NCI-H524 treated with DMSO at 0.1 percent for 48 hours (cell line): ENCODE data around the gene IFT43.

ENCODE experiments used
- DNase-seq: peaks from one replicate; lab custom pipeline; 2025; lab: John Stamatoyannopoulos, UW

The IFT43 gene

DNA sequence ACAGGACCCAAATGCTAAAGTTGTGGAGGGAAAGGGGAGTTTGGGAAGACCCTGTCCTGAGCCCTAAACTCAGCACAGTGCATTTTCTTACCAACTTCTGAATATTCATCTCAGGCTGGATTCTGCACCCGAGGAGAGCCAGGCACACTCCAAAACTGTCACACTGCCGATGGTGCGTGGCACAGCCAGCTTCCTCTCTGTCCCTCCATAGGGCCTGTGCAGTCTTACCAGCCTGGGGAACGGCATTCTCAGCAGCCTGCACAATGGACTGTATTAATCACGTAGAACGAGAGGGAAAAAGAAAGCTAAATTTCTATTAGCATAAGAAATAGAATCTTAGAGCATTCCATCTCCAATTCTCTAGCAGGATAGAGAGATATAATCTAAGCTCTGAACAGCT lies 94.9 kb downstream of the IFT43 start:
- DNase-seq, result no peak

DNA sequence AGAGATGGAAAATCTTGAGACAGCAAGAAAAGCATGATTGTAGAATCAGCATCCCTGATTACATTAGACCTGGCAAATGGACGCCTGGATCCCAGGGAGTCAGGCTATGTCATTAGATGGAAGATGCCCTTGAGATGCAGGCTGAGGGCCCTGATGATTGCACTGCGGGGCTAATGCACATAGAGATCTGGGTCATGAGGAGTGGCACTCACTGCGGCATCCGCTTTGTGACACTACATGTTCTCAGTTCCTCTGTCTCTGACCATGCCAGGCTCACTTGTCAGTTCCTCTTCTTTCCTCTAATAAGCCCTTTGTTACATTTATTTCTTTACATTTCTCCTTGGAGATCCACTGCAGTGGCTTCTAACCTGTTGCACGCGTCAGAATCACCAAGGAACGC lies 96.1 kb downstream of the IFT43 start:
- DNase-seq, result no peak

DNA sequence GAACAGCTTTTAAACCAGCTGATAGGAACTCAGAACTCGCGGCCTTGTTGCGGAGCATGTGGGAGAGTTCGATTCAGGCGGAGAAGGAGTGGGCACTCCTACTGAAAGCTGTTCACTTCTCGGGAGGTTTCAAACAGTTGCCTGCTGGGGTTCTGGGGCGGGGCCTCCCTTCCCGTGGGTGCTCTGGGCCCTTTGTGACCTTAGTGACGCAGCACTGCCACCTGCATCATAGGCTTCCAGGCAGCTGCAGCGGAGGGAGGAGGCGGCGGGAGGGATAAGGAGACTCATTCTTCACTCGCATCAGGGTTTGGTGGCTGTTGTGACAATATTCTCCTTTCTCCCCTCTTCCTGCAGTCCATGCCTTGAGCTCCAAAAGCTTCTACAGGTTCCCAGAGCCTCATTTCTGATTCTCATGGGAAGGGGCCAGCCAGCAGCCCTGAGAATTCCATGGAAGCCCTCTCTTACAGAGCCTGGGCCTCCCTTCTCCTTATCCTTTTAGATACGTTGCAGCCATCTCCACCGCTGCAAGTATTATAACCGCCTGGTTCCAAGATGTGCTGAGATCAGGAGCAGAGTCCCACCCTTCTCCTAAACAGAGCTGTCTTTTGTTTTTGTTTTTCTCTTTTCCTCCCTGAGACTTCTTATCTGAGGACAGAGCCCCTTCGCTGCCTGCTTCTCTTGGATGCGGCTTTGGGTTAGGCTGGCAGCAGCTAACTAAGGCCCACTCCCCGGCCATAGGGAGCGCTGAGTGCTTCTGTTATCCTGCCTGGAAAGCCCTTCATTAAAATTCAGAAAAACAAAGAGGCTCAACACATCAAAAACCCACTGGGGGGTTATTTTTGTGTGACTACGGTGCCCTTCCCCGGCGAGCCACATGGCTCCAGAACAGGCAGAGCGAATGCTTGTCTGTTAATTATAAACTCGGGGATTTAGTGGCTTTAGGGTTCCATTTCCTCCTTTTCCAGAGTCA lies 98.5 kb downstream of the IFT43 start:
- DNase-seq, result no peak

DNA sequence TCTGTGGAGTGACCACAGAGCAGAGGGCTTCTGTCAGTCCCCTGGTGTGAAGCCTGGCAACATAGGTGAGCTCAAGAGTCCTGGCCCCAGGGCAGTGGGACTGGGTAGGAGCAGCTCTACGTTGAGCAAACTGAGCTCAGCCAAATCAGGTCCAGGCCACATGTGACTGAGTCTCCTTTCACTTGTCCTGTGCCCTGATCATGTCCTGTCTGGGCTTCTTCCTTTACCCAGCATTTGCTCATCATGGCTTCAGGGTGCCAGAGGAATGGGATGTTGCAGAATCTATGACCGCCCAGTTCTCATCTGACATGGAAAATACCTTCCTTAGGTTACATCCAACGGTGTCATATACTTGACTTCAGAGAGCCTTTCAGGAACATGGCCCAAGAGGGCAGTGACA lies 99.8 kb downstream of the IFT43 start:
- DNase-seq, result no peak

DNA sequence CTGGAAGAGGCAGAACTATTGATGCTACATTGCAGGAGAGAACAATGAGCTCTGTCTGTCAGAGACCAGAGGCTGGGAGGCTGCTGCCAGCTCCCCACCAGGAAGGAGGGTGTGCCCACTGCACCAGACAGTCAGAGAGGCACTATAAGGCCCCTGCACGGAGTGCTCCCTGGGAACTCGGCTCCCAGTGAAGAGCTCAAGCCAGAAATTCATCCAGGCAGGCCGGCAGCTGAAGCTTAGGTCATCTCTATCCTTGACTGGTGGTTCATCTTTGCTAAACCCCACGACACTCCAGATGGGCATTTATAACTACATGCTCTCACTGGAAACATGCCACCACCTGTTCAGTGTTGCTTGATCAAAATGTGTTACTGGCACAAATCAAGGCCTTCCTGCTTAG lies 101.1 kb downstream of the IFT43 start:
- DNase-seq, result peak; percentile 96

DNA sequence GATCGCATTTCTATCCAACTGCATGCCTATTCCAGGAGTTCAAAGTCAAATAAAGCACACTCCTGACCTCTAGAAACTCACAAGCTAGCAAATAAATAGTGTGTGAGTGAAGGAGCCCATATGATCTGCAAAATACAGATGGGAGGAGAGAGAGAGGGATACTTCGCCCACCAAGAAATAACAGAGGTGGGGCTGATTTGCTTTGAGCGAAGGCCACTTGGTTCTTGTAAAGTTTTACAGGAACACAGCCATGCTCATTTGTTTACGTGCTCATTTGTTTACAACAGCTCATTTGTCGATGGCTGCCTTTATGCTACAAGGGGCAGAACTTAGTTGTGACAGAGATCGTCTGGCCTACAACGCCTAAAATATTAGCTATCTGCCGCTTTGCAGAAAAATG lies 102.8 kb downstream of the IFT43 start:
- DNase-seq, result no peak

DNA sequence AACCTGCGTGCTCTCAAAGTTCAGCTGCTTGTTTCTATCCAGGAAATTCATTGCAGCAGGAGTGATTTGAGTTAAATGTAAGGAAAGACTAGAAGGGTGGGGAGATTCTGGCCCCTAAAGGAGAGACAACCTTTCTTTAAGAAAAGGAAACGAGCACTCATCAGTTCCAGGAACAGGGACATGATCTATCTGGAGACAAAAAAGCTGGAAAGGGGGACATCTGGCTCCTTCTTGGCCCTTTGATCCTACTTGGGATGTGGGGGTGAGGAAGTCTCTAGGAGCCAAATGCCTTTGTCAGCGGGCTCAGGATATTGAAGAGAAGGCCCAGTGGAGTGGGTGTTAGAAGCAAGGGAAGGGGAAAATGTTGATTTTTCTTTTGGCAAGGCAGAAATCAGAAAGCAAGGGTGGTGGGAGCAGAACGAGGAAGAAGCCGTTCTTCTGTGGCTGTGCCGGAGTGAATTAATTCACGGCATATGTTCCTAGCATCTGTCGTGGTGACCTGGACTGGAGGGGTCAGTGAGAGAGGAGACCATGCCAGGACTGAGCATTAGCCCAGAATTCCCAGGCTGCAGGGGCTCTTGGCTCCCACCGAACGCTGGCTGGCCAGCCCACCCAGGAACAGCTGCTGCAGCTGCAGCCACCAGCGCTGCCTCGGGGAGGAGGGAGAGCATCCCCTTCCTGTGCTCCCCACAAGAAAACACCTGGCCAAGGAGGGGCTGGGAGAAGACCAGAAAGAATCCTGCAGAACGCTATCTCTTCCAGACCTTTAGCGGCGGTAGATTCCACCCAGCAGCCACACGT lies 103.4 kb downstream of the IFT43 start:
- DNase-seq, result no peak

DNA sequence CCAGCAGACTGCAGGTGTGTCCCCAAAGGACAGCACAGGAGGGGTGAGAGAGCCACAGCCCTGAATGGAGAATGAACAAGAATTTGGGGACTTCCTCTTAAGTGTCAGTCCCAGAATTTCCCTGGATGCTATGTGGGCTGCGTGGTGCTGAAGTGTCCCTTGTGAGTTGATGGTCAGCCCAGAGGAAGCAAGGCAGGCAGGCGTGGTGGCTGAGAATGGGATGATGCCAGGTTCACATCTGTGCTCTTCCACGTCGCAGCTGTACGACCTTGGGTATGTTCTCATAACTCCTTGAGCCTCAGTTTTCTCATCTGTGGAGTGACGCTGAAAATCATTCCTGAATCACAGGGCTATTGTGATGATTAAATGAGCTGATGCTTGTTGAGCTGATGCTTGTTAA lies 104.0 kb downstream of the IFT43 start:
- no peak for DNase-seq

DNA sequence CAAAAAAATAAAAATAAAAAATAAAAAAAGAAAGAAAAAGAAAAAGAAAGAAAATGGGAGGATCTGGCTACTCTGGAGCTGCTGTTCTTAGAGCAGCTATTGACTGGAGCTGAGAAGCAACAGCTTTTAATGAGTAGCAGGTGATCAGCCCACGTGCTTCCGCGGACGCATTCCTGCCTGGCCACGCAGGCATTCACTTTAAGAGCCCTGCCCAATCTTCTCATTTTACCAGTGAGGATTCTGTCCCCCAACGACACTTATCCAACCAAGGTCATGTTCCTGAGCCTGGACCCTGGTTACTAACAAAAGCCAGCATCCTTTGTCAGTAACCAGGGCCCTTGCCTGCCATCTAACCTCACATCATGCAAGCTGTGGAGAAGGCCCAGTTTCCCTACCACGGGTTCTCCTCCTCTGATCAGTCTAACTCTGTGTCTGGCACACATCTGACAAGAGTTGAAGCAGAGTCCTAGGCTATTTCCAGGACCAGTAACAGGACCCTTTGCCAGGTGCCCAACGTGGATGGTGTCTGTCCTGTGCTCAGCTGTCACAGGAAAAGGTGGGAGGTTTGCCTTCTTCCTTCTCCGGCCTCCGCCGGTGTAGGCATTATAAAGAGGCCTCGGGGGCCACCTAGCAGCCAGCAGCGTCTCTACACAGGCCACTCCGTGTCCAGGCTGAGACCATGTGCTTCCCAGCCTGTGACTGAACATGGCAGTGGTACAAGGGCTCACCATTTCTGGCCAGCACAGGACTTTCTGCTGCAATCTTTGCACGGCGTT lies 105.2 kb downstream of the IFT43 start:
- no peak for DNase-seq

DNA sequence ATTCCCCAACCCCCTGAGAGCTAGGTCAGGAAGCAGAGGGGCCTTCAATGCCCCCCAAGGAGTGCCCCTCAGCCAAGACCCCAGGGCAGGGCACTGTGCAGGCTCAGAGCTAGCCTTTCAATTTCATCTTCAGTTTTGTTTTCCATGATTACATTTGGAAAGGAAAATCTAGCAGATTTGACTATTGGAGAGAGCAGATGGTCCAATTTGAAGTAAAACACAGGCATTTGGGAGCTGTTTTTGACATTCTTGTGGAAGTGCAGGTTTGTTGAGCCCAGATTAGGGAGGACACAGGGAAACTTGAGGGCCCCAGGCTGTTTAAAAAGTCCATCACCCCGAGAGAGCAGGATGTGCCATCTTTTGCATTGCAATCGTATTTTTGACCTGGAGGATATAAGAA lies 107.5 kb downstream of the IFT43 start:
- no peak for DNase-seq

DNA sequence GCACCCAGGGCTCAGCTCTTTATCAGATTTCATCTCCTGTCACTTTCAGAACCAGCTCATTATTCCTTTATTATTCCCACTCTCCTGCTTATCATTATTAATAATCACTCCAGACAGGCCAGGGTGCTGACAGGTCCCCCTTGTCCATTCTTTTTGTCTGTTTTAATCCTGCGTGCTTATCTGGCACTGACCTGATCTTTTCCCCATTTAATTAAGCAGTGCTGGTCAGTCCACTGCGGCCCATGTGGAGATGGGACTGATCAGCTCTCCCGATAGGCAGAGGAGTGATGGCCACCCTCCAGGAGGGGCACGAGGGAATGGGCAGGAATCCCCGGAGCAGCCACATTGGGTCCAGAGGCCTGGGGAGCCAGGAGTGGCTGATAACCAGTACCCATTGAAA lies 110.7 kb downstream of the IFT43 start:
- DNase-seq, result no peak

DNA sequence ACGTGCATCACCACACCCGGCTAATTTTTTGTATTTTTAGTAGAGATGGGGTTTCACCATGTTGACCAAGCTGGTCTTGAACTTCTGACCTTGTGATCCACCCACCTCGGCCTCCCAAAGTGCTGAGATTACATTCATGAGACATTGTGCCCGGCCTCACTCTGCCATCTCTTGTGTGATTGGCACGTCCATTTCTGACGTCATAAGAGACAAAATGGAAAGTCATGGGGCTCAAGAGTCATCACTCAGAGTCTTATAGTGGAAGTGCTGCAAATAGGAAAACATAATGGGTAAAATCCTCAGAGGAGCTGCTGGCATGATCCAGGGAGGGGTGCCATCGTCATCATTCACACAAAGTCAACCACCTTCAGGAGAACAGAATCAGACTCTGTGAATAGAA lies 112.0 kb downstream of the IFT43 start:
- DNase-seq, result no peak

DNA sequence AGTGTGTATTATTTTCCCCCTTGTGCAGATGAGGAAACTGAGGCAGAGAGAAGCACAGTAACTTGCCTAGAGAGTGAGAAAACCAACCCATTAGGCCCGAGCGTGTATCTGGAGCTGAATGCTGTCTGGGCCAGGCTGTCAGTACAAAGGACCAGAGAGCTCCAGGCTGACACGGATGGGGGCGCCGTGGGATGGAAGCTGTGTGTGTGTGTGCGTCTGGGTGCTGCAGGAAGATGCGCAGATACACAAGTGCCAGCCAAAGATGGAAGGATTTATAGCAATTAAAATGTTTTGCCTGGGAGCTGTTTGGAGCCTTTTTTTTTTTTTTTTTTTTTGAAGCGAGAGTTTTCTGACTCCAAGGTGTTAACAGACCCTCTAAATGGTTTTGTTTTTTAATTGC lies 112.5 kb downstream of the IFT43 start:
- DNase-seq, result no peak

DNA sequence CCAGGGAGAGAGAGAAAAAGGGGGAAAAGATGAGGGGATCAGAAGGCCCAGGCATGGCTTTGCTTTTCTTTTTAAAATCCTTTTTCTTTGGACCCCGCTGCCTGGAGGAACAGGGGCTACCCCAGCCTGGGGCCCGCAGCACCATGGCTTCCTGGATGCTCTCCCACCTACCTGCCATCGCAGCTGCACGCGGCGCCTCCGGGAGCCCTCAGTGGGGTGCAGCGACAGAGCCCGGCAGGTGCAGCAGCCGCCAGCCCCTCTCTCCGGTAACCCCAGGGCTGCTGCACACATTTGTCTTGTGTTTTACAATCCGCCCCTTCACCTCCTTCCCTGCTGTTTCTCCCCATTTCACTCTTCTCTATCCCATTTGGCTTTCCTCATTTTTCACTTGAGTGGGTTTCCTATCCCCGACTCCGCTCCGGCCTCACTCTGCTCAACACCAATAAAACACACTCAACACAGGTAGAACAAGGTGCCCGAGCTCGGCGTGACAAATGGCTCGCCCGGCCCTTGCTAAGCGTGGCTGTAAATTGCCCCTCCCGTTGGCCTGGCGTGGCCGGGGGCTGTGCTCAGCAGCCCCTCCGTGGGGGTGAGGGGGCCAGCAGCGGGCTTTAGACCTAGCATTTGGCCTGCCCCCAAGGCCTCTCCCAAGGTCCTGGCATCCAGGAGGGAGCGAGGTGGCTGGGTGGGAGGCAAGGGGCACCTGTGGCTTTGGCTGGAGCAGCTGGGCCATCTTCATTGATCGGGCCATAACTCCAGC lies 113.5 kb downstream of the IFT43 start:
- no peak for DNase-seq

DNA sequence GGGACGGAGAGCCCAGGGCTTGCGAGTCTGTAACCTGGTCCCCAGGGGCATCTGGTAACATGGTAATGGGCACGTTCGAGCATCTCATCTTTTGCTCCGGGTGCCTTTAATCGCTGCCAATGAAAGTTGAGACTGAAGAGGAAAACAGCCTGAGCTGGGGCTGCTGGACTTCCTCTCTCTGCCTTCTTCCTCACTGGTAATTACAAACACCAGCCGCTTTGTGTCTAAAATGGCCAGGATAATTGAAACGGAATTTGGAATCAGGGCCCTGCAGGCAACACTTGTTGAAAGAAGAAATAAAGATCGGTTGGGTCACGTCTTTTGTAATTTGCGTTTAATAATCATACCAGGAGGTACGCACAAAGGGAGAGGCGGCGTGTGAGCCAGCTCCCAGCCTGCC lies 114.7 kb downstream of the IFT43 start:
- no peak for DNase-seq

DNA sequence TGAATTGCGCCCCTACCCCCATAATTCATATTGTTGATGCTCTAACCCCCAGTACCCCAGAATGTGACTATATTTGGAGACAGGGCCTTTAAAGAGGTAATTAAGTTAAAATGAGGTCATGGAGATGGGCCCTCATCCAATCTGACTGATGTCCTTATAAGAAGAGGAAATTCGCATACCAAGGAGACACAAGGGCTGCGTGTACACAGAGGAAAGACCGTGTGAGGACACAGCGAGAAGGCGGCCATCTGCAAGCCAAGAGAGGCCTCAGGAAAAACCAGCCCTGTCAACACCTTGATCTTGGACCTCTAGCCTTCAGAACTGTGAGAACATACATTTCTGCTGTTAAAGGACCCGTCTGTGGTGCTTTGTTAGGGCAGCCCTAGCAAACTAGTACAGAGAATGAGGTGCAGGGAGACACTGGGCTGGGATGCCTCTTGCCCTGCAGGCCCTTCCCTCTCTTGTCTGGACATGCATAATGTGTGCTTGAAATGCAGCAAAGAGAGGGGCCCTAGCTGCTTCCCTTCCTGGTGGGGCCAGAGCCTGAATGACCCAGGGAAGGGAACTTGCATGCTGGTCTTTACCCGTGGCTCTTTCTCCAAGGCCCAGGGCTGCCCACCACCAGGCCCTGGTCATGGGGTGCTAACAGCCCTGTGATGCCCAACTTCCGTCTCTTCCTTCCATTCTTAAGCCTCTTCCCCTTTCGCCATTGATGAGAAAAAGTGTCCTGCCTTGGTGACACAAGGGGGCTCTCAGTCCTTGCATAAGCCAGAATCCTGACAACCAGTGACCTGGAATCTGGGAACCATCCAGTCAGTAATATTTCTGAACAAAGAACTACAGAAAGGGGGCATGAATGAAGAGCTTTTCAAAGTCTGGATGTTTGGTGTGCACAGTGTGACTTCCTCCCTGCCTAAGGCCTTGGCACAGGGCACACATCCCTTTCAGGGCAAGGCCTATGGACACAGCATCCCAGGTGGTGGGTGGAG lies 116.1 kb downstream of the IFT43 start:
- no peak for DNase-seq

DNA sequence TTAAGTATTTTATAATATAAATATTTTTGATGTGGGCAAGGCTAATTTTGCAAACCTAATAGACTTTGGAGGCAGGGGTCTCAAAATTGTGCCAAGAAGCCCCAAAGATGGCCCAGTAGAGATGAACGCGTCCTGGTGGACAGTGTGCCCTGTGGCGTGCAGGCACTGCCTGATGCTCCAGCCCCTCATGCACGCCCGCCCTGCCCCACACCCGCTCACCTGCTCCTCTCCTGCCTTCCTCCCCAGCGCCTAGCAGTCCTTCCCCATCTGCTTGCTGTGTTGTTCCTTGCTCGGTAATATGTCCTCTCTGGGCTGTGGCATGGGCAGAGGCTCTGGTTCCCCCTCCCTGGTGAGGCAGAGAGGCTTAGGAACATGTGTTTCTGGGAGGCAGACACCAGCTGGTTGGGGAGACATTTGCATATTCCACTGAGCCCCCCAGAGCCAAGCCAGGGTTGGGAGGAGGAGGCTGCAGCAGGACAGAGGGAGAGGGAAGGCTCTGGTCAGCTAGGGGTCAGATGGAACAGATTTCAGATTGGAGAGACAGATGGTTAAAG lies 119.3 kb downstream of the IFT43 start:
- DNase-seq, result peak; percentile 70

DNA sequence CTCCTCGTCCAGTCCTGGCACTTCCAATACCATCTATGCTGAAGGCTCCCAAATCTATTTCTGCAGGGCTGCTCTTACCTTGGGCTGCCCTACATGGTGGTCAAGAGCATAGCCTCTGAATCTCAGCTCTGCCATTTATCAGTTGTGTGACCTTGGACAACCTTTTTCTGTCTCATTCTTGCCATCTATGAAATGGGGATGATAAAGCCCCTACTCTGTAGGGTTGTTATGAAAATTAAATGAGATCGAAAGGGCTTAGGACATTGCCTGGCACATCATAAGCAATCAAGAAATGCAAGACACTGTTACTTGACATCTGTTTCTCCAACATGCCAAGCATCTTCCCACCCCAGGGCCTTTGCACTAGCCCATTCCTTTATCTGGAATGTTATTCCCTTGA lies 120.6 kb downstream of the IFT43 start:
- DNase-seq, result no peak

DNA sequence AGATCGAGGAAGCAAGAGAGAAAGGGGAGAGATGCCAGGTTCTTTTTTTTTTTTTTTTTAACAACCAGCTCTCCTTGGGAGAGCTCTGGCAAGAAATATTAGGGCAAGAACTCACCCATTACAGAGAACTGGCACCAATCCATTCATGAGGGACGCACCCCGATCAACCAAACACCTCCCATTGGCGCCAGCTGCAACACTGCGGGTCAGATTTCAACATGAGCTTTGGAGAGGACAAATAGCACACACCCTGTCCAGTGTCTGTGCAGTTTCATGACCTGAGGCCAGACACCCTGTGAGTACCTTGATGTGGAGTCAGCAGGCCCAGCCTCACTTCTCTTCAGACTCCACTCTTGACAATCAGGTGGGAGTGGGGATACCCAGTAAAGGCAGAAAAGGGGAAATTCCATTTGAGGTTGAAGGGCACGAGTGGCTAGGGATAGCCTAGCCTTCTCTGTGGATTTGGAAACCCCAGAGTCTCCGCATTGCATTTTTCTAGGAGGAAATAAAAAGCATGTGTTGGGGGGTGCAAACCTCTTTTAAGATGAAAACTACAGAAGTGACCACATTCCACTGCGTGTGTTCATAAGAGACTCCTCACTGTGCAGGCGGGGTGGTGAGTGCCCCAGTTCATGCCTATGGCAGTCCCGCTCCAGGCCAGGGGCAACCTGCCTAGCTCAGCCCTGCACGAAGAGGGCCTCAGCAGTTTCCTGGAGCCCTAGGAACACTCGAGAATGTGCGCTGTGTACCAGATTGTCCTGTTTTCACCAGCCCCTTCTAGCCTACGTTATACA lies 123.7 kb downstream of the IFT43 start:
- DNase-seq, result no peak
